HCT116 (cell line): ENCODE data around the gene SPR. TPM values are rescaled to one million over a fixed set of nuclear protein-coding genes. Genes with fewer than 3 reads are reported as not detected.
A peak's percentile ranks its signal among the peaks of the same experiment; 100 is the strongest.

ENCODE experiments used
- ATAC-seq: fragments of 200-7000 bp; cut with Tn5 transposase; 2 replicates; pipeline ENCODE4 v1.9.1; 2020; ENCODE audit warnings: mild to moderate bottlenecking, moderate library complexity
- BruUV-seq: library from RNA; stranded (reverse); fragments of 400-500 nt; replicated peaks from 2 replicates; lab custom pipeline; 2021; lab: Mats Ljungman, UMichigan
- CTCF ChIA-PET: fragments of 300-600 bp; sonication (Branson Sonifier 250); formaldehyde crosslinking; loops from one replicate; lab custom pipeline; 2021; ENCODE audit warnings: antibody characterized with exemption; lab: Charles Lee
- POLR2A ChIA-PET: fragments of 300-600, 350-600 bp; sonication (Branson Sonifier 250); formaldehyde crosslinking; loops from one replicate; lab custom pipeline; 2021; ENCODE audit warnings: antibody characterized with exemption; lab: Charles Lee
- RAD21 ChIA-PET, 2 experiments: fragments of 300-600 bp; sonication (Branson Sonifier 250); formaldehyde crosslinking; loops; one replicate each; lab custom pipeline; 2023; ENCODE audit warnings: low total read pairs in 2 of 2; ENCODE audit not compliant: uncharacterized antibody in 2 of 2, unreplicated experiment in 2 of 2, low non-redundant PET in 1 of 2; lab: Charles Lee
- DNase-seq: peaks from one replicate; pipeline ENCODE4 v3.0.0-alpha.2; 2010; ENCODE audit warnings: low read depth, low spot score
- H2AFZ ChIP-seq: fragments of 200-600 bp; shearing (Covaris generic), sonication (generic); 2 replicates; pipeline ENCODE4 v1.6.1; 2017; ENCODE audit warnings: low read depth, mixed run types, mixed read lengths, antibody characterized with exemption, low read length; ENCODE audit not compliant: poor library complexity, severe bottlenecking
- H3K27ac ChIP-seq: 2 replicates; pipeline ENCODE4 v1.5.1; 2012; ENCODE audit warnings: low read depth, low read length
- H3K27me3 ChIP-seq: fragments of 200-600 bp; sonication (generic); 2 replicates; pipeline ENCODE4 v1.6.1; 2016; ENCODE audit warnings: mixed run types, low read length, mixed read lengths; ENCODE audit not compliant: insufficient read depth
- H3K36me3 ChIP-seq, 2 experiments: fragments of 200-500 bp in 1 of 2; fragments of 200-600 bp in 1 of 2; sonication (Bioruptor generic) in 1 of 2; sonication (generic) in 1 of 2; 2 replicates each; pipeline versions ENCODE4 v1.5.1 to v1.6.1; 2014 to 2016; ENCODE audit warnings: low read length in 2 of 2, inconsistent platforms in 1 of 2, mixed read lengths in 1 of 2, mixed run types in 1 of 2; ENCODE audit not compliant: insufficient read depth in 2 of 2, control insufficient read depth in 1 of 2
- H3K4me1 ChIP-seq, 2 experiments: fragments of 200-600 bp in 1 of 2; sonication (generic) in 1 of 2; 2 replicates each; pipeline versions ENCODE4 v1.5.1 to v1.6.1; 2012 to 2017; ENCODE audit warnings: low read length in 2 of 2, inconsistent platforms in 1 of 2, mild to moderate bottlenecking in 1 of 2, mixed read lengths in 1 of 2, mixed run types in 1 of 2, moderate library complexity in 1 of 2; ENCODE audit not compliant: insufficient read depth in 2 of 2, control insufficient read depth in 1 of 2
- H3K4me2 ChIP-seq: fragments of 200-600 bp; sonication (generic); 2 replicates; pipeline ENCODE4 v1.6.1; 2017; ENCODE audit warnings: mixed run types, low read length, mixed read lengths
- H3K4me3 ChIP-seq, 2 experiments: fragments of 200-600 bp in 1 of 2; sonication (generic) in 1 of 2; replicated peaks in 1 of 2; 2 replicates each; pipeline ENCODE4 v1.5.1; 2011 to 2016; ENCODE audit warnings: low read length in 2 of 2, control low read depth in 1 of 2, low read depth in 1 of 2, mild to moderate bottlenecking in 1 of 2, mixed read lengths in 1 of 2, mixed run types in 1 of 2
- H3K79me2 ChIP-seq: fragments of 200-600 bp; sonication (generic); 2 replicates; pipeline ENCODE4 v1.6.1; 2017; ENCODE audit warnings: mild to moderate bottlenecking, mixed run types, low read length, moderate library complexity, mixed read lengths; ENCODE audit not compliant: insufficient read depth
- H3K9ac ChIP-seq: fragments of 200-600 bp; sonication (generic); 2 replicates; pipeline ENCODE4 v1.6.1; 2016; ENCODE audit warnings: low read length, mixed read lengths
- H3K9me2 ChIP-seq: fragments of 200-600 bp; sonication (generic), shearing (Covaris generic); 2 replicates; pipeline ENCODE4 v1.6.1; 2017; ENCODE audit warnings: mixed run types, mild to moderate bottlenecking, moderate library complexity; ENCODE audit not compliant: insufficient read depth
- H3K9me3 ChIP-seq, 2 experiments: fragments of 200-500 bp in 1 of 2; fragments of 200-600 bp in 1 of 2; sonication (Bioruptor generic) in 1 of 2; sonication (generic) in 1 of 2; 2 replicates each; pipeline ENCODE4 v1.6.1; 2014 to 2017; ENCODE audit warnings: low read length in 2 of 2, mixed read lengths in 2 of 2, inconsistent platforms in 1 of 2, low read depth in 1 of 2, mild to moderate bottlenecking in 1 of 2, mixed run types in 1 of 2, moderate library complexity in 1 of 2; ENCODE audit not compliant: control insufficient read depth in 1 of 2, insufficient read depth in 1 of 2
- H4K20me1 ChIP-seq: fragments of 200-600 bp; sonication (generic), shearing (Covaris generic); 2 replicates; pipeline ENCODE4 v1.6.1; 2017; ENCODE audit warnings: mixed run types, mild to moderate bottlenecking, moderate library complexity; ENCODE audit not compliant: insufficient read depth
- CBX3 ChIP-seq: IDR thresholded peaks from 2 replicates; pipeline ENCODE4 v1.6.1; 2012; ENCODE audit warnings: low read depth
- ELF1 ChIP-seq: IDR thresholded peaks from 2 replicates; pipeline ENCODE4 v1.6.1; 2012; ENCODE audit warnings: low read depth, borderline replicate concordance
- EZH2 ChIP-seq: fragments of 200-600 bp; sonication (generic); IDR thresholded peaks from 2 replicates; pipeline ENCODE4 v1.6.1; 2017; ENCODE audit warnings: antibody characterized with exemption, mixed run types
- EZH2phosphoT487 ChIP-seq: fragments of 200-600 bp; IDR thresholded peaks from 2 replicates; pipeline ENCODE4 v1.6.1; 2018; ENCODE audit warnings: antibody characterized with exemption, borderline replicate concordance
- FOSL1 ChIP-seq: IDR thresholded peaks from 2 replicates; pipeline ENCODE4 v1.6.1; 2012; ENCODE audit warnings: low read depth
- JUND ChIP-seq: IDR thresholded peaks from 2 replicates; pipeline ENCODE4 v1.6.1; 2012
- MAX ChIP-seq: IDR thresholded peaks from 2 replicates; pipeline ENCODE4 v1.6.1; 2012
- POLR2A ChIP-seq: IDR thresholded peaks from 2 replicates; pipeline ENCODE4 v1.7.0; 2011; ENCODE audit warnings: borderline replicate concordance; ENCODE audit not compliant: insufficient read depth, insufficient read length; ENCODE audit errors: extremely low read depth
- RAD21 ChIP-seq: IDR thresholded peaks from 2 replicates; pipeline ENCODE4 v1.6.1; 2012; ENCODE audit warnings: low read depth, mild to moderate bottlenecking
- SIN3A ChIP-seq: IDR thresholded peaks from 2 replicates; pipeline ENCODE4 v1.6.1; 2012; ENCODE audit warnings: low read depth
- SP1 ChIP-seq: IDR thresholded peaks from 2 replicates; pipeline ENCODE4 v1.6.1; 2012; ENCODE audit warnings: low read depth
- TCF7L2 ChIP-seq: IDR thresholded peaks from 2 replicates; pipeline ENCODE4 v1.7.0; 2011; ENCODE audit warnings: borderline replicate concordance, inconsistent platforms; ENCODE audit not compliant: insufficient read depth, insufficient read length; ENCODE audit errors: extremely low read depth
- YY1 ChIP-seq: IDR thresholded peaks from 2 replicates; pipeline ENCODE4 v1.6.1; 2011; ENCODE audit warnings: low read length, low read depth, moderate library complexity, mild to moderate bottlenecking; ENCODE audit not compliant: insufficient replicate concordance; ENCODE audit errors: extremely low read depth
- intact Hi-C: fragments of 100-400 bp; cut with micrococcal nuclease; formaldehyde crosslinking; loops from 2 replicates; pipeline ENCODE4 v1.10.0; 2022
- total RNA-seq: library from RNA; stranded (reverse); gene quantifications from one replicate; pipeline ENCODE4 v1.2.1, GENCODE V29; 2021; ENCODE audit not compliant: unreplicated experiment
- TF ChIP-seq, protein P1 (sequence below): IDR thresholded peaks from 2 replicates; pipeline ENCODE4 v1.6.1; 2011; ENCODE audit warnings: mild to moderate bottlenecking, low read length, moderate library complexity; ENCODE audit not compliant: insufficient replicate concordance; ENCODE audit errors: extremely low read depth
- TF ChIP-seq, protein P2 (sequence below), 3 experiments: fragments of 200-600 bp in 1 of 3; sonication (generic) in 1 of 3; IDR thresholded peaks in 2 of 3; conservative IDR thresholded peaks in 1 of 3; 2 replicates each; pipeline ENCODE4 v1.5.1; 2012 to 2017; ENCODE audit warnings: low read depth in 2 of 3, low read length in 2 of 3, antibody characterized with exemption in 1 of 3, borderline replicate concordance in 1 of 3, control low read depth in 1 of 3, mild to moderate bottlenecking in 1 of 3, mixed read lengths in 1 of 3, mixed run types in 1 of 3, moderate library complexity in 1 of 3; ENCODE audit not compliant: insufficient read depth in 1 of 3

SPR gene
- total RNA-seq, 1 experiment from 2014 or later: 66.9 TPM

DNA sequence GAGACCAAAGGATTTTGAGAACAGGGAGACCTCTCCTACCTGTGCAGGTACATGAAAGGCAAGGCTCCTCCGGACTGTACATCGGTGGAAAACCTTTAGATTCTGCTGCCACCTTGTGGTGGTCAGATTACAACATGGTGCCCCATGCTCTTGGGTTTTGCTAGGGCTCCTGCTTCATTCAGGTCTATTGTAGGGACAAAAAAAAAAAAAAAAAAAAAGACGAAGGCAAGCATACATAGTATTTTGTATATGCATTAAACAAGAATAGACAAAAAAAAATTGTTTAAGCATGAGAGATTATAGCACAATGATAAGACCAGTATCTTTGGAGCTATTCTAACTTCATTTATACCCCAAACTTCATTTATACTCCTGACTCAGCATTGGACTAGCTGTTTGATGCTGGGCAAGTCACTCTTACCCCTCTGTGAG is 27.4 kb upstream of the SPR start:
- TF ChIP-seq ELF1 (no peak), SIN3A (no peak), MAX (0 out of 2 replicates have a peak, but pooled peaks have one; percentile 25), SP1 (no peak), YY1 (peak; percentile 71), EZH2 (no peak), FOSL1 (no peak), CBX3 (no peak), POLR2A (no peak), EZH2phosphoT487 (no peak), RAD21 (peak; percentile 88), TCF7L2 (peak; percentile 62), JUND (no peak)
- TF ChIP-seq, protein P1, sequence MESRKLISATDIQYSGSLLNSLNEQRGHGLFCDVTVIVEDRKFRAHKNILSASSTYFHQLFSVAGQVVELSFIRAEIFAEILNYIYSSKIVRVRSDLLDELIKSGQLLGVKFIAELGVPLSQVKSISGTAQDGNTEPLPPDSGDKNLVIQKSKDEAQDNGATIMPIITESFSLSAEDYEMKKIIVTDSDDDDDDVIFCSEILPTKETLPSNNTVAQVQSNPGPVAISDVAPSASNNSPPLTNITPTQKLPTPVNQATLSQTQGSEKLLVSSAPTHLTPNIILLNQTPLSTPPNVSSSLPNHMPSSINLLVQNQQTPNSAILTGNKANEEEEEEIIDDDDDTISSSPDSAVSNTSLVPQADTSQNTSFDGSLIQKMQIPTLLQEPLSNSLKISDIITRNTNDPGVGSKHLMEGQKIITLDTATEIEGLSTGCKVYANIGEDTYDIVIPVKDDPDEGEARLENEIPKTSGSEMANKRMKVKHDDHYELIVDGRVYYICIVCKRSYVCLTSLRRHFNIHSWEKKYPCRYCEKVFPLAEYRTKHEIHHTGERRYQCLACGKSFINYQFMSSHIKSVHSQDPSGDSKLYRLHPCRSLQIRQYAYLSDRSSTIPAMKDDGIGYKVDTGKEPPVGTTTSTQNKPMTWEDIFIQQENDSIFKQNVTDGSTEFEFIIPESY: no peak
- TF ChIP-seq, protein P2, sequence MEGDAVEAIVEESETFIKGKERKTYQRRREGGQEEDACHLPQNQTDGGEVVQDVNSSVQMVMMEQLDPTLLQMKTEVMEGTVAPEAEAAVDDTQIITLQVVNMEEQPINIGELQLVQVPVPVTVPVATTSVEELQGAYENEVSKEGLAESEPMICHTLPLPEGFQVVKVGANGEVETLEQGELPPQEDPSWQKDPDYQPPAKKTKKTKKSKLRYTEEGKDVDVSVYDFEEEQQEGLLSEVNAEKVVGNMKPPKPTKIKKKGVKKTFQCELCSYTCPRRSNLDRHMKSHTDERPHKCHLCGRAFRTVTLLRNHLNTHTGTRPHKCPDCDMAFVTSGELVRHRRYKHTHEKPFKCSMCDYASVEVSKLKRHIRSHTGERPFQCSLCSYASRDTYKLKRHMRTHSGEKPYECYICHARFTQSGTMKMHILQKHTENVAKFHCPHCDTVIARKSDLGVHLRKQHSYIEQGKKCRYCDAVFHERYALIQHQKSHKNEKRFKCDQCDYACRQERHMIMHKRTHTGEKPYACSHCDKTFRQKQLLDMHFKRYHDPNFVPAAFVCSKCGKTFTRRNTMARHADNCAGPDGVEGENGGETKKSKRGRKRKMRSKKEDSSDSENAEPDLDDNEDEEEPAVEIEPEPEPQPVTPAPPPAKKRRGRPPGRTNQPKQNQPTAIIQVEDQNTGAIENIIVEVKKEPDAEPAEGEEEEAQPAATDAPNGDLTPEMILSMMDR (IDR thresholded peaks at IDR 0.05 in 2 of 3, conservative IDR thresholded peaks at IDR 0.05 in 1 of 3; ENCODE audit: borderline replicate concordance in 1 of 3, insufficient read depth in 1 of 3, low read depth in 2 of 3, low read length in 2 of 3): peak; percentile 71 to 85 (median 77)
- H3K9me3 ChIP-seq: no peaks in the 10 kb centered on the region
- CTCF ChIA-PET: interaction anchor here (0.7 to 1.5 kb wide), 9 partner anchors 13 to 709 kb away, joined by 3 to 23 read pairs (median 3); no protein-coding TSS in a partner anchor
- peak overlapping the region; percentile 71 for H2AFZ ChIP-seq
- no peak overlapping the region for H3K4me2 ChIP-seq
- no peak overlapping the region for H3K4me3 ChIP-seq
- peaks cover 4 to 17% of the 10 kb centered on the region in 2 experiments; a peak in 3 of 4 replicates for H3K4me1 ChIP-seq
- H3K79me2 ChIP-seq: no peaks in the 10 kb centered on the region
- peaks cover 11% of the 10 kb centered on the region; the same call in 1 of the 2 replicates for H3K27me3 ChIP-seq
- H3K9me2 ChIP-seq: no peaks in the 10 kb centered on the region
- peak; percentile 77 for DNase-seq
- H3K27ac ChIP-seq: no peak overlapping the region
- POLR2A ChIA-PET: interaction anchor here (0.7 kb wide), 1 partner anchor 57 kb away, joined by 4 read pairs; no protein-coding TSS in a partner anchor
- intact Hi-C loops: loop anchor here (1.0 kb wide), 1 partner anchor 89 kb away; no protein-coding TSS in a partner anchor
- ATAC-seq: peak; percentile 79
- BruUV-seq: no TSS peak
- no peaks in the 10 kb centered on the region for H3K36me3 ChIP-seq
- H4K20me1 ChIP-seq: no peaks in the 10 kb centered on the region
- H3K9ac ChIP-seq: no peak overlapping the region
- RAD21 ChIA-PET: interaction anchor here in 1 of 2 experiments (0.7 kb wide), 1 partner anchor 36 kb away, joined by 3 read pairs; no protein-coding TSS in a partner anchor
